ENCODE measurements around the gene ABHD6.
"Not testable (repeated sequence)": the region's sequence is repeated elsewhere in the genome, so short reads cannot be mapped to it uniquely, and the experiment has no call there.

ABHD6 gene

DNA sequence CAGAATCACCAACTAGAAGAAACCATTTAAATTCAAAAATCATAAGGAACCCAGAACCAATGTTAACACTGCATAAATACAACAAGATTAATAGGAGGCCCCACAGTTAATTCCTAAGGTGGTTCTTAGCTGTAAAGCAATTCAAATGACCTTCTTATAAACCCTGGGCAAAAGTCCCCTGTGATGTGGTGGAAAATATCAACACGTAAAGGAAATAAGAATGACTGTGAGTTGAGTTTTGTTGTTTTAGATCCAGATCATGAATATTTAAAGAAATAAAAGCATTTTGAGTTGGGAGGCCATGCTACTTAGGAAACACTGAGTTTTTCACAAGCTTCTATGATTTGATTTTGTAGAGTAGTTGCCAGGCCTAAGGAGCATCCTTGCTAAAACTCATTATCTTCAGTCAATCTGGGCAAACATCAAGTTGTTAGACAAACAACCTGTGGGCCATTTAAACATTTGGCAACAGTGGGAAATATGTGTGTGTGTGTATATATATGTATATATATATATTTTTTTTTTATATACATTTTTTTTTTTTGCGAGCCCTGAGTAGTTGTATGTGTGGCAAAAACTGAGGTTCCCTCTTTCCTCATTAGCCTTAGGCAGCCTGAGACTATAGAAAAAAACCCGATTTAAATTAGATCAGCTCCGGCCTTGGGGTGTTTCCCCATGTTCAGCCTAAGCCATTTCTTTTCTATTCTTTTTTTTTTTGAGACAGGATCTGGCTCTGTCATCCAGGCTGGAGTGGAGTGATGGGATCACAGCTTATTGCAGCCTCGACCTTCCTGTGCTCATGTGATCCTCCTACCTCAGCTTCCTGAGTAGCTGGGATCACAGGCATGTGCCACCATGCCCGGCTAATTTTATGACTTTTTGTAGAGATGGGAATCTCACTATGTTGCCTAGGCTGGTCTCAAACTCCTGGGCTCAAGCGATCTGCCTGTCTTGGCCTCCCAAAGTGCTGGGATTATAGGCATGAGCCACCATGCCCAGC is 87.1 kb downstream of the ABHD6 start:
- no peak for DNase-seq

DNA sequence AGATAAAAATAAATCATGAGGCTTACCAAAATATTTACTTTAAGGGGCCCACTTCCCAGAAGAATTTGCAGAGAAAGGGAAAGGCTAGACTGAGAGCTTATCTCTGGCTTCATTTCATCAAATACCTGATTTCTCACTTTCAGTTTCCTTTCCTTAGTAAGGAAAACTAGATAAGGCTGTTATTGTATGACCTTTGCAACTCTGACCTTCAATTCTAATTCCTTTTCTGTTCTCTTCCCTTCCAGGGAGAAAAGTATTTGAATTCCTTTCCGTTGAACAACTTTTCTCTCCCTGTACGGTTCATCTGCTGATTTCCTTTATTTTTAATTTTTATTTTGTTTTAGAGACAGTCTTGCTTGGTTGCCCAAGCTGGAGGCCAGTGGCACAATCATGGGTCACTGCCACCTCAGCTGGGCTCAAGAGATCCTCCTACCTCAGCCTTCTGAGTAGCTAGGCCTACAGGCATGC is 88.0 kb downstream of the ABHD6 start:
- no peak for DNase-seq

DNA sequence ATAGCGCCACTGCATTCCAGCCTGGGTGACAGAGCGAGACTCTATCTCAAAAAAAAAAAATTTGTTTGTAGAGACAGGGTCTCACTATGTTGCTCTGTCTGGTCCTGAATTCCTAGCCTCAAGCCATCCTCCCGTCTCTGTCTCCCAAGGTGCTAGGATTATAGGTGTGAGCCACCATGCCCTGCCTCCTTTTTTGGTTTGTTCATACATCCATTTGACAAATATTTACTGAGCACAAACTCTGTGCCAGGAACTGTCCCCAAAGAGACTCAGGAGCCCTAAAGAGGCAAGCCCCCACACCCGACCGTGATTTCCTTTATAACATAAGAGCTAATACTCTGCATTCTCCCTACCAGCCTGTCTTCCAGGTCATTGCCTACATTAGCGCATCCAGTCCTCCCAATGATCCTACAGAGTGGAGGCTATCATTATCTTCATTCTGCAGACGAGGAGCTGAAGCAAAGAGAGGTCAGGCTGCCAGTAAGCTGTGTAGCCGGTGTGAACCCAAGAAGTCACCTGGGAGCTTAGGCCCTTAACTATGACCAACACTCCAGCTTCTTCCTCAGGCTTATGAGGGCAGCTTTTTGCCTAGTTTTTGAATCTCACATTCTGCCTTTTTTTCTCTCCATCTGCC is 88.8 kb downstream of the ABHD6 start:
- DNase-seq = no peak

DNA sequence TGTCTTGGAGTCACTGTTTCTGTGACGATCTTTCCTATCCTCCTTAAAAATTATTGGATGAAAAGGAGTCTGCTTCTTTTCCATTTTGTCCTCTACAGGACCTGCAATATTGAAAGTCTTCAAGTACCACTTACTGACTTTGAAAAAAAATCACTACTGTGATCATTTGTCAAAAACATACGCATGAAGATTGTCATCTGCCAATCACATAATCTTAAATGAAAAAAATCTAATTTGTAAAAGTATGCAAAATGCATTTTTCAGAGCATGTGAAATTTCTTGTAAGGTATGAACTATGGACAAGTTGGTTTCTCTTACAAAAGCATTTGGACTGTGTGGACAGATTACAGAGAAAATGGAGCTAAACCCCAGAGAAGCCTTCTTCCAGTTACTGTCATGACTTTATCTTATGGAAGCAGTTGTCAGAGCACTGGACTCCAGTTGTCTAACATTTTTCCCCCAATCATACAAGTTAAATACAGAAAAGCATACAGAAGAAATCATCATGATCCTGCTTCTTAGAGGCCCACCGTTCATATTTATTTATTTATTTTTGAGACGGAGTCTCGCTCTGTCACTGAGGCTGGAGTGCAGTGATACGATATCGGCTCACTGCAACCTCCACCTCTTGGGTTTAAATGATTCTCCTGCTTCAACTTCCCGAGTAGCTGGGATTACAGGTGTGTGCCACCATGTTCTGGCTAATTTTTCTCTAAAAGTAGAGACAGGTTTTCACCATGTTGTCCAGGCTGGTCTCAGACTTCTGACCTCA is 91.7 kb downstream of the ABHD6 start:
- DNase-seq = no peak

DNA sequence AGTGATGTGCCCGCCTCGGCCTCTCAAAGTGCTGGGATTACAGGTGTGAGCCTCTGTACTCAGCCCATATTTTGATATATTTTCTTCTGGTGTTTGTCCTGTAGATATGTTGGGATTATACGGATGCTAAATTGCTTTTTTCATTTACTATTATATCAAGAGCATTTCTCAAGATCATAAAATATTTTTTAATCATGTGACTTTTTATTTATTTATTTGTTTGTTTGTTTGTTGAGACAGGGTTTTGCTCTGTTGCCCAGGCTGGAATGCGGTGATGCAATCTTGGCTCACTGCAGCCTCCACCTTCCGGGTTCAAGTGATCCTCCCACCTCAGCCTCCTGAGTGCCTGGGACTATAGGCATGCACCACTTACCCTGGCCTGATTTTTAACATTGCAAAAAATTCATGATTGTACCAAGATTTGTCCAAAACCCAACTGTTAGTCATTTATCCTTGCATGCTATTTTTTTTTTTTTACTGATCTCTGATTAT is 92.4 kb downstream of the ABHD6 start:
- DNase-seq = no peak

DNA sequence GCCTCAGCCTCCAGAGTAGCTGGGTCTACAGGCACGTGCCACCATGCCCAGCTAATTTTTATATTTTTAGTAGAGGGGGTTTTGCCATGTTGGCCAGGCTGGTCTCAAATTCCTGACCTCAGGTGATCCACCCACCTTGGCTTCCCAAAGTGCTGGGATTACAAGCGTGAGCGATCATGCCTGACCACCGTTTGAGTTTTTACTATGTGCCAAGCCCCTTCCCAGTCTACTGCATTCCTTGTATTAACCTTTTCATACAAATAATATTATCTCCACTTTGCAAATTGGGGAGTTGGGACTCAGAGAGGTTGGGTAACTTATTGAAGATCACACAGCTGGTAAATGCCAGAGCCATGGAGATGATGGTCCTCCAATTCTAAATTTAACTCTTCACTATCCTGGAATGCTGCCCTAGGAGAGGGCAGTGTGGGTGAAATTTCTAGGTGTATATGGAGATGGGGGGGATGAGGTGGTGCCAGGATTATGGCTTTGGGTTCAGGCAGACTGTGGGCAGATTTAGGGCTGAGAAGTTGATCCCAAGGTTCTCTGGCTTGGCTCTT is 94.1 kb downstream of the ABHD6 start:
- no peak for DNase-seq

DNA sequence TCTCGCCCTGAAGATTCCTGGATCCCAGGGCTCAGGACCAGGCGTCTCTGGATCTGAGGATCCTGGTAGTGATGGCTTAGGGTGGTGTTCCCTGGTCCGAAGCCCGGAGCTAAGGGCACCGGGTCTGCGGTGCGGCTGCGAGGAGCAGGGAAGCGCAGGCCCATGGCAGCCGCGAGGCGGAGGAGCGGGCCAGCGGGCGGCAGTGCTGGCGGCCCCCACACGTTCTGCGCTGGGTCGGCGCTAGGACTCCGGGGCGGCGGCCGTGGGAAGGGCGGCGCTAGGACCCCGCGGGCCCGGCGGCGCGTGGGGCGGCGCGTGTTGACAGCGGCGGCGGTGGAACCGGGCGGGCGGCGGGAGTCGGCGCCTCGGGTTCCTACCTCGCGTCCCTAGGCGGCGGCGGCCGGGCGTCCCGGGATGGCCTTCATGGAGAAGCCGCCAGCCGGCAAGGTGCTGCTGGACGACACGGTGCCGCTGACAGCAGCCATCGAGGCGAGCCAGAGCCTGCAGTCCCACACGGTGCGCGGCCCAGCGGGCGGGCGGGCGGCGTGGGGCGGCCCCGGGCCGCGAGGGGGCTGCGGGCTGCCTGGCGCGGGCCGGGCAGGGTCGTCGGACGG is 95.1 kb downstream of the ABHD6 start, which contains the start of gene PXK:
Gene PXK, plus strand, starts transcription at position 318 of the 614 bp plus-strand sequence. Its CDS starts 97 bp downstream, at position 415.
- peak; percentile 80 for DNase-seq

DNA sequence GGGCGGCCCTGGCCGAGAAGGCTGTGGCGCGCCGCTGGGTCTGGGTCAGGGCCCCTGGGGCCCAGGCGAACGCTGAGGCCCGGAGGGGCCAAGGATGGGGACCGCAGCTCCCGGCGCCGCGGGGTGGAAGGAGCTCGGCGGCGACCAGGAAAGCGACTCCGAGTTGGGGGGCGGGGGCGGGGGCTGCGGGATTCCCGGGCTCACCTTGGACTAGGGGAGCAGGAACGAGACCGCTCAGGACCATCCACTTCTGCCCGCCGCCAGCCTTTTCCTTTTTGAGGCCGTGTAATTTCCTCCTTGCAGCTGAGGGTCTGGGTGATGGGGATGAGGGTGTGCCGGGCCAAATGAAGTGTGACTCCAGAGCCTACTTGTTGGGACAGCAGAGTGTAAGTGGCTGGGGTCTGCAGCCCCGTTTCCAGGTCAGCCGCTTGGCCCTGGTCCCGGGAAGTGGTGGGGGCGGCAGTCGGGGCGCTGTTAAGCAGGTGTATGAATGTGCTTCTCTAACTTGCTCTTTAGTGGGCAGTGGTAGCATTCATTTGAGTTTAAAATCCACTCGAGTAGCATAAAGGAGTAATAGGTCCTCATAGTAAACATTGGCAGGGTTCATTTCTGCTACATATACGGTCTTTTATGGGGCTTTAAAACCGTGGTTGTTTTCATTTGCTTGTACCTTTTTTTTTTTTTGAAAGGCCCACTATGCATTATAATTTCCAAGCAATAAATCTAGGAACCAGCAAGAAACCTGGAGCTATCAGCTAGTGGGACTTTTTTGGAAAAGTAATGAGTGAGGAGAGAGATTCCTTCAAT is 95.8 kb downstream of the ABHD6 start:
- peak; percentile 28 for DNase-seq

DNA sequence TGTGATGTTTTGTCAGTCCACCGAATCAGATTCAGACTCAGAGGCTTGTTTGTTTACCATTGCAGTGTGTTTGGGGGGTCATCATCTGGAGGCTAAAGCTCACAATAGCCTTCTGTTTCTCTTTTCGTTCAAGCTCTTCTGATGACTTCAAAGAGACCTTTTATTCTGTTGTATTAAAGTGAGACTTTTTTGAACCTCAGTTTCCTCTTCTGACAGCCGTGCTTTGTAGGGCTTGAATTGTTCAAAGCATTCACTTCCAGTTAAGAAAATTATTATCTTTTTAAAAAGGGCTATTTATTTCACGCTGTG is 96.4 kb downstream of the ABHD6 start:
- no peak for DNase-seq

DNA sequence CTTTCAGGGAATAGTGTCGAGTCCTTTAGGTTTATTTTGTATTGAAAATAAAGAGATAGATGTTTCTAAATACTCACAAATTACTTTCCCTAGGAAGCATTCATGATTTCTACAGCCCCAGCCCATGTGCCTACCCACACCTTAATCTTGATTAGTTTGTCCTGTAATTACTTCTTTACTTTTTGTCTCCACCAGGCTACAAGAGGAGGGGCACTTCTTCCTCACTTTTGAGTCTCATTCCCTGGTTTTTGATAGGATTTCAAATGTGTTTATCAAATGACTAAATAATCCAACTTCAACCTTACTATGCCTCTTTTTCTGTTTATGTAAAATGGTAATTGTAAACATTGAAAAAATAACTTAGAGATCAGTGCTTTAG is 96.9 kb downstream of the ABHD6 start:
- no peak for DNase-seq

DNA sequence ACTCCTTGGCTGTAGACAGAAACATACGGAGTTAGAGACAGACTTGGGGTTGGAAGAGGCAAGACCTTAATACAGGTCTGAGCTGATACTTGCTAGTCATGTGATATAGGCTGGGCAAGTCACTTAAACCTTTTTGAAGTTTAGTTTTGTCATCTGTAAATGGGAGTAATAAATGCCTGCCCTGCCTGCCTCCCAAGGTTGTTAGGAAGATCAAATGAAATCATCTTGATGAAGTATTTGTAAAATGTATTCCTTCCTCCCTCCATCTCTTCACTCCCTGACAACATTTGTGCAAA is 98.0 kb downstream of the ABHD6 start:
- DNase-seq = no peak

DNA sequence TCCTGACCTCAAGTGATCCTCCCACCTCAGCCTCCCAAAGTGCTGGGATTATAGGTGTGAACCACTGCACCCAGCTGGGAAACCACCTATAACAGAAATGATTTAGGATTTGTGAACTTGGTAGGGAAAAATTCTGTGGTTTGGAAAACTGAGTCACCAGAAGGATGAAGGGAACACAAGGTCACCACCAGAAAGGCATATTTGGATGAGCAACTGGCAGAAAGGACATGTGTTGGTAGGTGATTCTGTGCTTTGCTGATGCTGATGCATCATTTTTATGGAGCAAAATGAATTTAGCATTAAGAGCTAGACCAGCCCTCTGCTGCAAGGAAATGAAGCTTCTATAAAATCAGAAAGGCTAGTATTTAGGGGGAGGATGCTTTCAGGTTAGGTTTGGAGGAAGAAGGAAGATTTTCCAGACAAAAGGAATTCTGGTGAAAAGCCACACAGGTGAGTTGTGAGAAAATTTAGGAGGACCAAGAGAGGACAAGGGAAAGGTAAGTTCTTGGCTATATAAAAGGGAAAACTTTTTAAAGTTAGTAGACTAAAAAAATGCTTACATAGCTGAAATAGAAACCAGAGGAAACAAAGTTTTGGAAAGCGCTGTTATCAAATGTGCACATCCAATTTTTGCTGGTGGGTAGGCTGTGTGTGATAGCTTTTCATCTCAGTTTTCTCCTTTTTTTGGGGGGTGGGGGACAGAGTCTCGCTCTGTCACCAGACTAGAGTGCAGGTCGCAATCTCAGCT is 98.7 kb downstream of the ABHD6 start:
- DNase-seq = no peak

DNA sequence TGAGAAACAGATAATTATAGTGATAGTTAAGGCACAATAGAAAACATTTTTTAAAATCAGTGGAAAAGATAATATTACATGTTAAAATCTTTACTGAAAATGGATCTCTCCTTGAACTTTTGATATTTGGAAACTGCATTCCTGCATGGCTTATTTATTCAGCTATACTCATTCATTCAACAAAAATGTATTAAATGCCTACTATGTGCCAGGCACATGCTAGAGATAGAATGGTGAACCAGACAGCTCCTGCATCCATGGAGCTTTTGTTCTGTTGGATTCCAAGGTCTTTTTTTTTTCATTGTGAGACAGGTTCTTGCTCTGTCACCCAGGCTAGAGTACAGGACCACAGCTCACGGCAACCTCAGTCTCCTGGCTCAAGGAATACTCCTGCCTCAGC is 99.6 kb downstream of the ABHD6 start:
- DNase-seq = no peak

DNA sequence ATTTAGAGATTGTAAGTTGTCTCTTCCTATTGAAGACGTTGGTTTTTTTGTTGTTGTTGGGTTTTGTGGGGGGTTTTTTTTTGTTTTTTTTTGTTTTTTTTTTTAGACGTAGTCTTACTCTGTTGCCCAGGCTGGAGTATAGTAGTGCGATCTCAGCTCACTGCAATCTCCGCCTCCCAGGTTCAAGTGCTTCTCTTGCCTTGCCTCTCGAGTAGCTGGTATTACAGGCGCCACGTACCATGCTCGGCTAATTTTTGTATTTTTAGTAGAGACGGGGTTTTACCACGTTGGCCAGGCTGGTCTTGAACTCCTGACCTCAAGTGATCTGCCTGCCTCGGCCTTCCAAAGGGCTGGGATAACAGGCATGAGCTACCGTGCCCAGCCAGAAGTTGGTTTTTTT is 101.6 kb downstream of the ABHD6 start:
- DNase-seq = not testable (repeated sequence)

DNA sequence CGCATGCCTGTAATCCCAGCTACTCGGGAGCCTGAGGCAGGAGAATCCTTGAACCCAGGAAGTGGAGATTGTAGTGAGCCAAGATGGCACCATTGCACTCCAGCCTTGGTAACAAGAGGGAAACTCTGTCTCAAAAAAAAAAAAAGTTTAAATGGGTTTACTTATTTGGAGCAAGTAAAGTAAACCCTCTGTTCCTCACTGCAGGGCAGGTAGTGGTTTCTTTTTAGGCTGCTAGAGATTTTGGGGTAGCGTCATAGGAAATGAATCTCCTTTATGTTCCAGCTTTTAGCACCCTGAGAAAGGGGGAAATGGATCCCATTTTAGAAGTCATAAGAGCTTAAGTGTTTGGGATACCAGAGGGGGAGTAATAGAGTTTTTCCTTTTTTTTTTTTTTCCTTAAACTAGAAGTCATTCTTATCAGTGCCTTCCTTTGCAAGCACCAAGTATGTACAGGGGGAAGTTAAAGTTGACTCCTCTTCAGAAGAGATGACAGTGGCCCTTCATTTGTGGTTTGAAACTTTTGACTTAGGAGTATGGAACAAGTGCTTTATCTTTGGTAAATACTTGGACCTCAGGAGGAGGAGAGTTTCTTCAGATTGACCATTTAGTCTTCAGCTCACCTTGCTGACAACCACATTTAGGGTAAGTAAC is 103.1 kb downstream of the ABHD6 start:
- DNase-seq = no peak

DNA sequence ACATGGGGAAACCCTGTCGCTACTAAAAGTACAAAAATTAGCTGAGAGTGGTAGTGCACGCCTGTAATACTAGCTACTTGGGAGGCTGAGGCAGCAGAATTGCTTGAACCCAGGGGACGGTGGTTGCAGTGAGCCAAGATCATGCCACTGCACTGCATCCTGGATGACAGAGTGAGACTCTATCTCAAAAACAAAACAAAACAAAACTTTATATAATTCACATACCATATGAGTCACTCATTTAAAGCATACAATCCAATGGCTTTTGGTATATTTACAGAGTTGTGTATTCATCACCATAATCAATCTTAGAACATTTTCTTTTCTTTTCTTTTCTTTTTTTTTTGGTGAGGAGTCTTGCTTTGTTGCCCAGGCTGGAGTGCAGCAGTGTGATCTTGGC is 103.8 kb downstream of the ABHD6 start:
- no peak for DNase-seq

DNA sequence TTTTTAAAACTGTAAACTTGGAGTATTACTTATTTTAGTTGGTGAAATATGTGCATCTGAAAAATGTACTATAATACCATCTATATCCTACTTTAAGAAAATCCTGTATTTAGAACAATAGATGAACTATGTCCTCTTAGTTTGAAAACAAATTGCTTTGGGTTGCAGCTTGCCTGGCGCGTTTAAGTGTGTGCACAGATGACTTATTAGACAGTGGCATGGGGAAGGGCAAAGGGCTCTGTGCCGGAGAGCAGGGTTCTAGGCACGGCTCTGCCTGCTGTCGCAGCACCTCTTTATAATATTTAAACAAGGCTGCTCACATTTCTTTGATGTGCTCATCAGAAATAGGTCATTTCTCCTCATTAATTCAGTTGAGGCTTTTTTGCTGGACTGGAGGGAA is 105.1 kb downstream of the ABHD6 start:
- DNase-seq = no peak
